GM19397 (cell line): Measurements from ENCODE around the gene XRCC3.
"Not testable (repeated sequence)": the region's sequence is repeated elsewhere in the genome, so short reads cannot be mapped to it uniquely, and the experiment has no call there.

Source experiments
- ATAC-seq: cut with Tn5 transposase; IDR thresholded peaks from one replicate; pipeline ENCODE4 v1.9.1; 2021; ENCODE audit warnings: mild to moderate bottlenecking, moderate library complexity; ENCODE audit not compliant: unreplicated experiment

Gene XRCC3

DNA sequence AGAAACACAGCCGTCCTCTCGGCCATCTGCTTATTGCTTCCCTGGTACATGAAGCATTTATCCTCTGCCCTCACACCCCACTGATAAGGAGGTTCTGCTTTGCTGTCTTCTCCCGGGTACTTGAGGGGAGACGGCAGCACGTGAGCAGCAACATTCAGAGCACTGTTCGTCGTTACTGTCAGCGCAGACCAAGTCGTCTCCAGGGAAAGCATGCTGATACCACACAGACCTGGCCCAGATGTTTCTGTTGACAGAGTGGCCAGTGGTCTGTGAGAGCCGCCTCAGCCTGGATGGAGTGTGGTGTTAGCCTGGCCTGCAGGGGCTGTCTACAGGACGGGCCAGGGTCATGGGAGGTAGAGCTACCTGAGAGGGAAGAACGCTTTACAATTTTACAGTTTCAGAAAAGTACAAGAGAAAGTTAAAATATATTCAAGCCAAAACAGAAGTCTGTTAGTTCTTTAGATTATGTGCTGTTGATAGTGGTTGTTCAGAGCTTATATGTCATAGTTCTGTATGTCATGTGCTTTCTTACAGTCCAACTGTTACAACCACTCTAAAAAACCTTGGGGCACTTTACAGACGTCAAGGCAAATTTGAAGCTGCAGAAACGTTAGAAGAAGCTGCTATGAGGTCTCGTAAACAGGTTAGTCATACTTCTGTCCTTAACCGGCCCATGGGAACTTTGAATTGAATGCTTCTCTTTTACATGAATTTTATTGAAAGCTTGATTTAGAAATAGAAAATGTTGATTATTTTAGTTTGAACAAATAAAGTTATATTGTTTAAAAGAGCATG, 38.2 kb downstream of the XRCC3 start:
- ATAC-seq, result no peak

- no peak for ATAC-seq
Measured at GRCh38 chr14:103675957-103676356, 39.3 kb downstream of the XRCC3 start.

GRCh38 chr14:103671911-103672310, 43.3 kb downstream of the XRCC3 start:
- ATAC-seq, result no peak

- no peak for ATAC-seq
Measured at GRCh38 chr14:103669370-103669769, 45.9 kb downstream of the XRCC3 start.

GRCh38 chr14:103668117-103668516, 47.1 kb downstream of the XRCC3 start:
- no peak for ATAC-seq

GRCh38 chr14:103667671-103668070, 47.6 kb downstream of the XRCC3 start:
- ATAC-seq, result no peak

- ATAC-seq, result no peak
Measured at GRCh38 chr14:103663506-103663905, 51.7 kb downstream of the XRCC3 start.

- no peak for ATAC-seq
Measured at GRCh38 chr14:103662591-103662990, 52.7 kb downstream of the XRCC3 start.

GRCh38 chr14:103662029-103662428, 53.2 kb downstream of the XRCC3 start:
- ATAC-seq, result no peak

- no peak for ATAC-seq
Measured at GRCh38 chr14:103659631-103660030, 55.6 kb downstream of the XRCC3 start.

GRCh38 chr14:103657471-103657870, 57.8 kb downstream of the XRCC3 start:
- no peak for ATAC-seq

- ATAC-seq, result no peak
Measured at GRCh38 chr14:103656756-103657133, 58.5 kb downstream of the XRCC3 start.

DNA sequence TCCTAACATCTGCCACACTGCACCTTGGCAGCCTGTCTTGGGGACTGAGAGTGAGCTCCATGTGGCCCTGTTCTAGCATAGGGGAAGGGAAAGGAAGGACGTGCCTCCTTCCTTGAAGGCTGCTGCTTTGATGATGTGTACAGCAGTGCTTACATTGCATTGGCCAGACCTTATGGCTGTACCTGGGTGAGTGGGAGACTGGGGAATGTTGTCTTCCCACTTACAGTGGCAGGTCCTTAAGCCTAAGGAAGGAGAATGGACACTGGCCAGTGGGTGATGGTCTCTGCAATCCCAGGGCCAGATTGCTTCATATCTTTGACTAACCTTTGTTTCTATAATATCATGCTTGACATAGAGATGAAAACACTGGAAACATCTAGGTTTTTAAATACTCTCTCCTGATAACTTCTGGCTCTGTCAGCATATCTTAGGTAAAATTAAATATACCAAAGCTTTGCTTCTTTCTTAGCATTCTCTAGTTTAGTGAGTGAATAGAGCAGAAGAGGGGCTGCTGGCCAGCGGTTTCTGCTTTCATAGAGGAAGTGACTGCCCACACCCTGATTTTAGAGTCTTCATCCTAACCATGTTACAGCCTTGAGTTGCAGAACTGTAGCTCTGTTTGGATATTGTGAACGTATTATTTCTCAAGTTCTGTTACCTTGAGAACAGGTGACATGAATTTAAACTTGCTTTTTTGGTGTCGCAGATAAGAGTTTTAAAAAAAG, 59.1 kb downstream of the XRCC3 start:
- ATAC-seq, result no peak

- ATAC-seq, result no peak
Measured at GRCh38 chr14:103654619-103655018, 60.6 kb downstream of the XRCC3 start.

- no peak for ATAC-seq
Measured at GRCh38 chr14:103653805-103654204, 61.4 kb downstream of the XRCC3 start.

DNA sequence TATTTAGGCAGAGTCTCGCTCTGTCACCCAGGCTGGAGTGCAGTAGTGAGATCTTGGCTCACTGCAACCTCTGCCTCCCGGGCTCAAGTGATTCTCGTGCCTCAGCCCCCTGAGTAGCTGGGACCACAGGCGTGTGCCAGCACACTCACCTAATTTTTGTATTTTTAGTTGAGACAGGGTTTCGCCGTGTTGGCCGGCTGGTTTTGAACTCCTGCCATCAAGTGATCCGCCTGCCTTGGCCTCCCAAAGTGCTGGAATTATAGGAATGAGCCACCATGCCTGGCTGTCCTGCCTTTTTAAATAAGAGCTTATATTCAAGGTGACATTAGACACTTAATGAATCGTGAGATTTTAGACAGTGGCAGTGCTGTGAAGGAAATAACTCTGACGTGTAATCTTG, 61.9 kb downstream of the XRCC3 start:
- not testable (repeated sequence) for ATAC-seq

- no peak for ATAC-seq
Measured at GRCh38 chr14:103652806-103653205, 62.4 kb downstream of the XRCC3 start.

GRCh38 chr14:103651585-103651984, 63.7 kb downstream of the XRCC3 start:
- ATAC-seq, result no peak

DNA sequence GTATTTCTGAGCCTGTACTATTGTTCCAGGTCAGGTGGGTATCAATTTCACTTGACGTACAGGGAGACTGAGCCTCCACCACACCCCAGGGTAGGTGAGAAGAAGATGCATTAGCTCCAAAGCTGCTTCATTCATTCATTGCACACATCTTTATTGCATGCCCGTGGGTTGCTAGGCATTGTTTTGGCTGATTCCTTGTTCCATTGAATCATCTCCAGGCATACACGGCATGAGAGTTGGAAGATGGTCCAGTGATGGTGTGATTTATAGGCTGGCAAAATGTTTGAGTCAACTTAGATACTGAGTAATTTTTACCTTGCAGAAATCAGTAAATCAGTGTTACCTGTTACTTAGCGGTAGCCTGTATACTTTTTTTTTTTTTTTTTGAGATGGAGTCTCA, 65.0 kb downstream of the XRCC3 start:
- ATAC-seq, result no peak

GRCh38 chr14:103649001-103649400, 66.2 kb downstream of the XRCC3 start:
- no peak for ATAC-seq
